NCI-H2081 treated with DMSO at 0.1 percent for 48 hours (cell line): ENCODE measurements around the gene CNIH2.
"Not testable (repeated sequence)": the region's sequence is repeated elsewhere in the genome, so short reads cannot be mapped to it uniquely, and the experiment has no call there.

Experiments used
- DNase-seq: peaks from one replicate; lab custom pipeline; 2025; lab: John Stamatoyannopoulos, UW

The CNIH2 gene

GRCh38 chr11:66277064-66277463 is 911 bp upstream of the CNIH2 start:
- not testable (repeated sequence) for DNase-seq

DNA sequence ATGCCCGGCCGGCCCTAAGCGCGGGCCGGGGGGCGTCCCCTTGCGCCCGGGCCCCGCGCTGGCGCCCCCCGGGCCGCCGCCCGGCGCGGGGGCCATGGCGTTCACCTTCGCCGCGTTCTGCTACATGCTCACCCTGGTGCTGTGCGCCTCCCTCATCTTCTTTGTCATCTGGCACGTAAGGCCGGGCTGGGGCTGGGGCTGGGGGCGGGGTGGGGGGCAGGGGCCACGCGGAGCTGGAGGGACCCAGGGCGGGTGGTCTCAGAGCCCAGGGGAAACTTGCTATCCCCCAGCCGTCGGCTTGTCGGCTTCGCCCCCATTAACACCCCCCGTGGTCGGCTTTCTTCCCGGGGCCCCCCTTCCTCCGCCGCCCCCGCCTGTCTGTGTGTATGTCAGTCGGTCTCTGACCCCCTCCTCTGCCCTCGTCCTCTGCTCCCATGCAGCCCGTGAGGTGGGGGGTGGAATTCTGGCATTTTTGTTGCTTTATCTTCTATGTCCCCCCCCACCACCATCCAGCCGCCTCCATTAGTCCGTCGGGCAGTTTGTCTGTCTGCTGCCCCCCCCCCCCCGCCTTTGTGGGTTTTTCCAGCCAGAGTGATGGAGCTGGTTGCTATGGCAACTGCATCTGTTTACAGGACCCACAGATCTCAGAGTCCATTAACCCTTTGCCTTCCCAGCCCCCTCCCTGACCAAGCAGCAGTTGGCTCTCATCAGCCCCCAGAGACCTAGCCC is 552 bp downstream of the CNIH2 start:
- no peak for DNase-seq

DNA sequence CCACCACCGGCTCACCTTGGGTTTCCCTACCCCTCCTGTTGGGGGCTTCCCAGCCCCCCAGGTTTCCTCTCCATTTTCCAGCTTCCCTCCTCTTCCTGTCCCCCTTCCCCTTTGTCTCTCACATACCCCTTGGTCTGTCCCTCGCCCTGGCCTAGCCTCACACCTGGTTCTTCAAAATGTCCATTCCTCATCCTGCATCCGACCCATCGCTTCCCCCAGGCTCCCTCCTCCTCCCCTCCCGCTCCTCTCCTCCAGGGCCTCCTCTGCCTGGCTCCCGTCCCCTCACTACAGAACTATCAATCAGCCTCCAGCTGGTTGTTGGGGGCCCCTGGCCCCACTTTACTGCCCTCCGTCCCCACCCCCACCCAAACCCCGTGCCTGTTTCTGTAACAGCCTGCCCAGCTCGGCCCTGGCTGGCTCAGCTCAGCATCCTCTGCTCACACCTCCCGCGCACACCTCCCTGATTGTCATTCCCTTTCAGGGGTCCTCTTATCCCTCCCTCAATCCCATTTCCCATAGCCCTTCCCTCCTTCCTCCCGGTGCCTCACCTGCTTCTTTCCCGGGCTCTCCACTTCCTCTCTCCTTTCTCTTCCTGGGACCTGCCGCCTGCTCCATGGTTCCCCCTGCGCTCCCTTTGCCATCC is 1.2 kb downstream of the CNIH2 start:
- no peak for DNase-seq

DNA sequence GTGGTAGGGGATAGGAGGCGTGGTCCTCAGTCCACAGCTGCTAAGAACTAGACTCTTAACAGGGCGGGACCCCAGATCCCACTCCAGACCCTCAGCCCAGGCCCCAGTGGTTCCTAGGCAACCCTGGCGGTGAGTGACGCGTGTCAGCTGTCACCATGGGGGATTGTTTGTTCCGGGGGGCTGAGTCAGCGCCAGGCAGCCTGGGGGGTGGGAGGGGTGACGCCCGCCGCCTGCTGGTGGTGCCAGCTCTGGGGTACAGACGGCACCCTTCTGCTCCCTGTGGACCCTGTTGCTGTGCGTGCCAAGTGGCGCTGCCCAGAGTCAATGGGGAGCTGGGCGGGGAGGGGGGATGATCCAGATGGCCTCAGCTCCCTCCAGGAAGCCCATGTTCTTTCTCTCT is 2.5 kb downstream of the CNIH2 start:
- no peak for DNase-seq

- no peak for DNase-seq
Observed at GRCh38 chr11:66281001-66281400, 3.0 kb downstream of the CNIH2 start.

GRCh38 chr11:66281776-66282467 is 3.9 kb downstream of the CNIH2 start:
- no peak for DNase-seq

- DNase-seq, result peak; percentile 75
Observed at GRCh38 chr11:66282468-66283455, 4.8 kb downstream of the CNIH2 start.

- DNase-seq, result no peak
Observed at GRCh38 chr11:66283461-66284105, 5.6 kb downstream of the CNIH2 start.

GRCh38 chr11:66284526-66285078 is 6.6 kb downstream of the CNIH2 start:
- DNase-seq, result no peak

GRCh38 chr11:66285250-66285947 is 7.4 kb downstream of the CNIH2 start:
- no peak for DNase-seq

- DNase-seq, result no peak
Observed at GRCh38 chr11:66286699-66287098, 8.7 kb downstream of the CNIH2 start.

DNA sequence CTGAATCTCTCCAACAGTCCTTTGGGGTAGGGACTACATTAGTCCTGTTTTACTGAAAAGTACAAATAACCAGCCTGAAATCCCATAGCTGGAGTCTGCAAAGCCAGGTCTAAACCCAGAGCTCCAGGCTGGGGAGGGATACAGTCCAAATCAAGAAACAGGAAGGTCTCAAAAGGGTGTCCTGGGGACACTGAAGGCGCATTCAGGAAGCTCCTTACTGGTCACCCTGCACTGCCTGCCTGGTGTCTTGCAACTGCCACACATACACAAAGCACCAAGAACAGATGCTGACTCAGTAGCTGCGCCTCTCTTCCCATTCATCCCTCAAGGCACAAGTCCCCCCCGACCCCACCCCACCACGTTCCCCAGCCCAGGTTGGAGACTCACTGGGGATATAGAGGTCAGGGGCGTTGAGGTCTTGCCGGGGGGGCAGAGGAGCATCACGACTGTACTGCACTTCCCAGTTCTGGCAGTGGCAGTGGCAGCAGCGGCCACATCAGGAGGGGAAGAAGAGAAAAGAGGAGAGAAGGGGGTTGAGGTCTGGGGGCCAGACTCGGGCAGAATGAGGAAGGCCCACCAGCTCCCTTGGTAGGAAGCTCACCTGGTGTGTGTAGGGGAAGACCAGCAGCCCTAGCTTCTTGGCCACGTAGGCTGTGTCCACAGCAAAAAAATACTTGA is 9.4 kb downstream of the CNIH2 start:
- no peak for DNase-seq

DNA sequence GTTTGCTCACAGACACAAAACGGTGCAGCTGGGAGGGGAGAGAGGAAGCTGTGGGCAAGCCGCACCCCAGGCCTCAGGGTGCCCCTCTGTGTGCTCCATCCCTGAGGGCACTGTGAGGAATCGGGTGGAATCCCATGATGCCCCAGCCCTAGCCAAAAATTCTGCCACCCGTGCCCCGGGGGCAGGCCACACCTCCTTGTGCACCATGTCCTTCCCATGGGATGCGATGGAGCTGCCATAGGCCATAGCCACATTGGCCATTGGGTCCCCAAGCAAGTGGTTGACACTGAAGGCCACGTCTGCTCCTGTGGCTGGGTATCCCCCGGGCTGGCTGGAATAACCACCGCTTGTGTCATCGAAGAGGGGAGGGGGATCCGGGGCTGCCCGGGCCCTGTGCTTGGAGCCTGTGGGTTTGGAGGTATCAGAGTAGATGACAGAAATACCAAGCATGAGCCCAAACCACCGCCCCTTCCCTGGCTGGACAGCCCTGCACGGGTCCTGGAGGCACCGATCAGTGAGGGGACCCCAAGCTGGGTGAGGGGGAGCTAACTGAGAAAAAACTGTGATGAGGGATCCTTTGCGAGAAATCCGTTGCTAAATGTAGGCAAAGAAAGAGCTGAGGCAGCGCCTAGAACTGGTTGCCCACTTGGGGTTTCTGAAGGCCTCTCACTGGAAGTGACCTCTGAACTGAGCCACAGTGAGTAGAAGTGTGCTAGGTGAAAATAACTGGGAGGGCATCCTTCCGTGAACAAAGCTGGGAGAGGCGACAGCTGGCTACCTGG is 10.1 kb downstream of the CNIH2 start:
- no peak for DNase-seq

GRCh38 chr11:66288671-66289547 is 10.9 kb downstream of the CNIH2 start, which contains the start of gene YIF1A:
YIF1A (minus strand) TSS chr11:66289143; CDS start chr11:66288985, 158 bp downstream.
- DNase-seq, result peak; percentile 99

DNA sequence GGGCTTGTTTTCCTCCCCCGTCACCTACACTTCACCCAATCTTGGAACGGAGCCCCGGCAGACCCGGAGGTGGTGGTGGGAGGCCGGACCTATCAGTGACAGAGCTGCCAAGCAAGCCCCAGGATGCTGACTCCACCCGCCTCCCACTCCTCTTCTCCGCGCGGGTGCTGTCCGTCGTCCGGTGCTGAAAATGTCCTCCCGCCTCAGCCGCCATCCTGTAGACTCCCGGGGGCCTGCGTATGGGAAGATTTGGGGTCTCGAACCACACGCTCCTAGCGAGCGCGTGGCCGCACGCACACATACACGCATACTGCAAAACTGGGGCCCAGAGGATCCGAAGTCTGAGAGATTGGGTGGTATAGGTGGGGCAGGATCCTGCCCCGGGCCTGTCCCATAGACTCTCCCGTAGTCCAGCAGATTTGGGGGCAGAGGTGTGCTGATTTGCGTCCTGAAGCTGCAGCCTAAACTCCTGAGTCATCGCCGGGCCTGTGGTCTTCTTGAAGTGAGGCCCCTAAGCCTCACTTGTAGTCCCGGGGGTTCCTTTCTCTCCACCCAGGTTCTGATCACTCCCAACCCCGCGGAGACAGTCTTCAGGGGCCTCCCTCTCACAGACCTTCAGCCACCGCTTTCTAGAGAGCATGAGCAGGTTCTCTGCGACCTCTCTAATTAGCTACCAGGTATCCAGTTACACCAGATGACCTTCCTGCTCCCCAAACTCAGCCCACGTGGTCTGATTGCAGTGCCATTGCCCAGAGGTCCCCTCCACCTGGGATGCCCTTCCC is 11.8 kb downstream of the CNIH2 start:
- no peak for DNase-seq

GRCh38 chr11:66290330-66290621 is 12.3 kb downstream of the CNIH2 start:
- no peak for DNase-seq

DNA sequence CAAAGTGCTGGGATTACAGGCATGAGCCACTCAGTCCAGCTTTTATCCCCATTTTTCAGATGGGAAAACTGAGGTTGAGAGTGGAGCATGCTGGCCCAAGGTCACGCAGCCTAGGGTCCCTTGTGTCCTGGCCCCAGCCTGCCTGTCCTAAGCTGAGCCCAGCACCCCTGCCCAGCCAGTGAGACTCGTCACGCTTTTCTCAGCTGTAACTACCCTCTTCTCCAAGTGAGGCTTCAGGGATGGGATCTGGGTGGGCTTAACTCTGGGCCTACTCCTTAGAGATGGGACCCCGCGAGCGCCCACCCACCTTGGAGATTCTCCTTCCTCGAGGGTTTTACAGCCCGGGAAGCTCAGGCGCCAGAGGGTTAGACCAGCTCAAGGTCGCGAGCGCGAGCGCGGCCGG is 13.3 kb downstream of the CNIH2 start:
- no peak for DNase-seq
